Ishikawa (cell line): Measurements from ENCODE around the gene YY1AP1.

Experiments used
- CEBPB ChIP-seq: IDR thresholded peaks from 2 replicates; pipeline ENCODE4 v1.6.1; 2012
- CREB1 ChIP-seq: IDR thresholded peaks from 2 replicates; pipeline ENCODE4 v1.6.1; 2012; ENCODE audit warnings: low read depth
- EGR1 ChIP-seq: IDR thresholded peaks from 2 replicates; pipeline ENCODE4 v1.6.1; 2012
- EP300 ChIP-seq: IDR thresholded peaks from 2 replicates; pipeline ENCODE4 v1.6.1; 2012; ENCODE audit warnings: borderline replicate concordance
- FOXM1 ChIP-seq: IDR thresholded peaks from 2 replicates; pipeline ENCODE4 v1.6.1; 2012; ENCODE audit warnings: low read depth, borderline replicate concordance
- NFIC ChIP-seq: IDR thresholded peaks from 2 replicates; pipeline ENCODE4 v1.6.1; 2012
- RAD21 ChIP-seq: IDR thresholded peaks from 2 replicates; pipeline ENCODE4 v1.6.1; 2012; ENCODE audit warnings: low read depth
- REST ChIP-seq: IDR thresholded peaks from 2 replicates; pipeline ENCODE4 v1.6.1; 2012; ENCODE audit warnings: low read depth, mild to moderate bottlenecking
- TAF1 ChIP-seq: IDR thresholded peaks from 2 replicates; pipeline ENCODE4 v1.6.1; 2012; ENCODE audit warnings: low read depth, mild to moderate bottlenecking
- TCF12 ChIP-seq: IDR thresholded peaks from 2 replicates; pipeline ENCODE4 v1.6.1; 2012; ENCODE audit warnings: low read depth
- TEAD4 ChIP-seq: IDR thresholded peaks from 2 replicates; pipeline ENCODE4 v1.6.1; 2012
- YY1 ChIP-seq: IDR thresholded peaks from 2 replicates; pipeline ENCODE4 v1.6.1; 2012; ENCODE audit warnings: low read depth
- ZBTB7A ChIP-seq: IDR thresholded peaks from 2 replicates; pipeline ENCODE4 v1.6.1; 2012; ENCODE audit warnings: low read depth
- TF ChIP-seq, protein P1 (sequence below): IDR thresholded peaks from 2 replicates; pipeline ENCODE4 v1.6.1; 2012
- TF ChIP-seq, protein P2 (sequence below): IDR thresholded peaks from 2 replicates; pipeline ENCODE4 v1.6.1; 2012

Gene YY1AP1

DNA sequence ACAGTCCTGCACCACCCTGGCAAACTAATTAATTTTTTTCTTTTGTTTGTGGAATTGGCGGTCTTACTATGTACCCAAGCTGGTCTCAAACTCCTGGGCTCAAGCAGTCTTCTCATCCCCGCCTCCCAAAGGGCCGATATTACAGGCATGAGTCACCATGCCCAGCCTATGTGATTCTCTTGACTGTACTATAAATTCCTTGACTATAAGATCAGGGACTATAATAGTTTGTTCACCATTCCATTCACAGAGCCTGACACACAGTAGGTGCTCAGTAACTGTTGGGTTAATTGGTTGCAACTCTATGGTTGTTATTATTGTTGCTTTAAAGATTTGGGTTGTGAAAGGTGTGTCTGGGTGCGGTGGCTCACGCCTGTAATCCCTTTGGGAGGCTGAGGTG, 17.6 kb upstream of the YY1AP1 start:
- TF ChIP-seq RAD21 (no peak), EP300 (no peak), TCF12 (no peak), EGR1 (no peak), CREB1 (no peak), YY1 (no peak)

DNA sequence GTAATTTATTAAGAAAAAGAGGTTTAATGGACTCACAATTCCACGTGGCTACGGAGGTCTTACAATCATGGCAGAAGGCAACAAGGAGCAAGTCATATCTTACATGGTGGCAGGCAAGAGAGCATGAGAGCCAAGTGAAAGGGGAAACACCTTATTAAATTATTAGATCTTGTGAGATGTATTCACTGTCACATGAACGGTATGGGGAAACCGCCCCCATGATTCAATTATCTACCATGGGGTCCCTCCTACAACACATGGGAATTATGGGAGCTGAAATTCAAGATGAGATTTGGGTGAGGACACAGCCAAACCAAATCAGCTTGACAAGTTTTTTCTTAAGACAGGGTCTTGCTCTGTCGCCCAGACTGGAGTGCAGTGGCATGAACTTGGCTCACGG, 14.6 kb upstream of the YY1AP1 start:
- TF ChIP-seq TAF1 (no peak), CEBPB (no peak), NFIC (no peak), EGR1 (no peak), TCF12 (no peak), REST (no peak), ZBTB7A (no peak), RAD21 (no peak), EP300 (no peak), FOXM1 (no peak), YY1 (no peak), CREB1 (no peak), TEAD4 (no peak)
- TF ChIP-seq, protein P1, sequence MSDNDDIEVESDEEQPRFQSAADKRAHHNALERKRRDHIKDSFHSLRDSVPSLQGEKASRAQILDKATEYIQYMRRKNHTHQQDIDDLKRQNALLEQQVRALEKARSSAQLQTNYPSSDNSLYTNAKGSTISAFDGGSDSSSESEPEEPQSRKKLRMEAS = no peak
- TF ChIP-seq, protein P2, sequence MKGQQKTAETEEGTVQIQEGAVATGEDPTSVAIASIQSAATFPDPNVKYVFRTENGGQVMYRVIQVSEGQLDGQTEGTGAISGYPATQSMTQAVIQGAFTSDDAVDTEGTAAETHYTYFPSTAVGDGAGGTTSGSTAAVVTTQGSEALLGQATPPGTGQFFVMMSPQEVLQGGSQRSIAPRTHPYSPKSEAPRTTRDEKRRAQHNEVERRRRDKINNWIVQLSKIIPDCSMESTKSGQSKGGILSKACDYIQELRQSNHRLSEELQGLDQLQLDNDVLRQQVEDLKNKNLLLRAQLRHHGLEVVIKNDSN = no peak

- TF ChIP-seq REST = no peak
- TF ChIP-seq TCF12 = no peak
- no peak for TF ChIP-seq TEAD4
- TF ChIP-seq RAD21 = no peak
- TF ChIP-seq TAF1 = no peak
- TF ChIP-seq, protein P2 = no peak
- no peak for TF ChIP-seq CREB1
- no peak for TF ChIP-seq ZBTB7A
- no peak for TF ChIP-seq CEBPB
- no peak for TF ChIP-seq EP300
- TF ChIP-seq NFIC = no peak
- no peak for TF ChIP-seq YY1
- TF ChIP-seq EGR1 = no peak
- TF ChIP-seq FOXM1 = no peak
- TF ChIP-seq, protein P1 = no peak
These were observed 9.9 kb upstream of the YY1AP1 start for GRCh38 chr1:155698382-155699038.

DNA sequence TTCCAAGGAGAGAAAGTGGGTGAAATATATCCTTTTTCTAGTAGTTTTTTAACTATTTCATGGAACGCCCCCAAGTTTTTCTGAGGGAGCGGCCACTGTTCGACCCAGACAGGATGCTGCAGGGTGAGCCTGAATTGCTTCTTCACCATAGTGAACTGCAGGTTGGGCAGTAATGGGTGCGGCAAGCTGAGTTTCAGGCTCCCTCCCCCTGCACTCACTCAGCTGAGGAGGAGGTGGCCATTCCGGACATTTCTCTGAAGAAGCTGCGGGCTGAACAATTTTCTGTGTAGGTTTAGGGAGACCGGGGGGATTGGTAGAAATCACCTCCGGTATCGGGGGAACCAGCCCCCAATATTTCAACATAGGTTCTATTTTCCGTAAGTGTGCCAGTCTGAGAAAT, 8.5 kb upstream of the YY1AP1 start:
- TF ChIP-seq EGR1 = no peak
- TF ChIP-seq TCF12 = no peak
- TF ChIP-seq TEAD4 = no peak

DNA sequence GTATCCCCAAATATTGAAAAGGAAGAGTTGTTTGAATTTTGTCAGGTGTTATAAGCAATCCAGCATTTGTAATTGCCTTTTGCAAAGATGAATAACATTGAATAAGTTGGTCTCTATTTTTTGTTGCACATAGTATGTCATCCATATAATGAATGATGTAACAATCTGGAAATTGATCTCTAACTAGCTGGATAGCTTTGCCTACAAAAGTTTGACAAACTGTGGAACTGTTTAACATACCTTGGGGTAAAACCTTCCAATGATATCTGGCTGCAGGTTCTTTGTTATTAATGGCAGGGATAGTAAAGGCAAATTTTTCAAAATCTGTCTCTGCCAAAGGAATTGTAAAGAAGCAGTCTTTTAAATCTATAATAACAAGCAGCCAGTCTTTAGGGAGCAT, 8.0 kb upstream of the YY1AP1 start:
- TF ChIP-seq ZBTB7A (no peak), NFIC (no peak), FOXM1 (no peak), TAF1 (no peak), EP300 (no peak), EGR1 (no peak), YY1 (no peak), TCF12 (no peak), RAD21 (no peak)
- TF ChIP-seq, protein P2 = no peak

DNA sequence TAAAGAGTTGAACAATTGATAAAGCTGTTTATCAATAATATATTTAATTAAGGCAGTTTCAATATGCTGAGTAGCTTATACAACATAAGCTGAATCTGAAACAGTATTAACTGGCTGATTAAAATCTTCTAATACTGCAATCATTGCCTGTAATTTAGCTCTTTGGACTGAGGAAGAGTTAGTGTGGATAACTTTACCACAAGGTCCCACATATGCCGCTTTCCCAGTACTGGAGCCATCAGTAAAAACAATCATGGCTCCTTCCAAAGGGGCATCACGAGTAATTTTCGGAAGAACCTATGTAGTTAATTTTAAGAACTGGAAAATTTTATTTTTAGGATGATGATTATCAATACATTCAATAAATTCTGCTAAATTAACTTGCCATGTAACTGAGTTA, 7.0 kb upstream of the YY1AP1 start:
- TF ChIP-seq YY1 = no peak
